Stimulated activated CD4-positive, alpha-beta T cell treated with anti-CD3 and anti-CD28 coated beads, Interleukin-2, amount 100 ng/mL, for 4 hours (primary cell): ENCODE results near the gene PPIB.
"Not testable (repeated sequence)": the region's sequence is repeated elsewhere in the genome, so short reads cannot be mapped to it uniquely, and the experiment has no call there.

ENCODE experiments used
- DNase-seq: peaks from one replicate; pipeline ENCODE4 v3.0.0-alpha.2; 2020; ENCODE audit warnings: low read depth

Gene PPIB

GRCh38 chr15:64110108-64110701 is 52.6 kb downstream of the PPIB start:
- DNase-seq = not testable (repeated sequence)

GRCh38 chr15:64107337-64107736 is 55.5 kb downstream of the PPIB start:
- no peak for DNase-seq
